ENCODE results near the gene MTM1. TPM values are rescaled to one million over a fixed set of nuclear protein-coding genes. Genes with fewer than 3 reads are reported as not detected.
A peak's percentile ranks its signal among the peaks of the same experiment; 100 is the strongest.

The MTM1 gene
- total and polyA plus RNA-seq, 9 of the 15 experiments (the other 6 are each of a cell fraction or from before 2014, with no cell fraction given), result 5.6 to 13.3 (median 9.5) TPM

DNA sequence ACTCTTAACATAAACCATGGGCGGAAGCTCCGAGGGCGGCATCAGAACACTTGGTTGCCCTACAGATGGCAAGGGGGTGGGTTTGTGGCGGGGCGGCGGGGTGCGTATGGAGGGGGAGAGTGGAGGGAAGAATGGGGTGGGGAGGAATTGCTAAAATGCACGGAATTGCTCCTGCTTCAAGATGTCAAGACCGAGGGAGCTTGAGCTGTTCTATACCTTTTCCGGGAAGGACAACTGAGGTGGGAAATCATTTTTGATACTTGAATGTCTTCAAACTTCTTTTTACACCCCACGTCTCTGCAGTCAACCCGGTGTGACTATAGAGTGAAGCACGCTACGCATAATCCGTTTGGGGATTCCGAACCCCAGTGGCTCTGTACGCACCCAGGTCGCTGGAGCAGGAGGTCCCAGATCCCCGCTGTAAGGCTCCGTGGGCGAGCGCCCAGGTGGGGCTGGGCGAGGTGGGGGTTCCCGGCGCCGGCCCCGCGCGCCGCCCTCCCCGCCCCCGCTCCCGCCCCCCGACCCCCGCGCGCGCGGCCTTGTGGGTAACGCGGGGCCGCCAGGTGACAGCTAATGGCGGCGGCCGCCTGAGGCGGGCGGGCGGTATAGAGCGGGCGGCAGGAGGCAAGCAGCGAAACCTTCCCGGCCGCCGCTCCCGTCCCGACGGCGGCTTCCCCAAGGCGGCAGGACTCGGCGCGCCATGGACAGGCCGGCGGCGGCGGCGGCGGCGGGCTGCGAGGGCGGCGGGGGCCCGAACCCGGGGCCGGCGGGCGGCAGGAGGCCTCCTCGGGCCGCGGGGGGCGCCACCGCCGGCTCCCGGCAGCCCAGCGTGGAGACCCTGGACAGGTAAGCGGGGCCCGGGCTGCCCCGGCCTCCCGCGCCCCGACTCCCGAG is 124.7 kb downstream of the MTM1 start, which contains the start of gene MTMR1:
MTMR1 (plus strand) TSS at position 566 of the 894 bp plus-strand sequence; CDS start at position 701, 135 bp downstream.
- FAIRE-seq, result no peak
- 3% methylated on average over 8 of the region's 92 CpGs for WGBS (ENCODE audit: insufficient coverage, low coverage, missing lambda C conversion rate)
- ATAC-seq, result peak; percentile 72
- Histone ChIP-seq H3K27ac (ENCODE audit: extremely low read depth, low read depth, low read length) (peak within 1 kb of the TSS; percentile 61), H3K36me3 (ENCODE audit: control insufficient read depth, insufficient read depth, low read length) (peaks cover 9% of the 10 kb centered on the region), H3K9me1 (ENCODE audit: control insufficient read depth, insufficient read depth, low read length) (no peaks in the 10 kb centered on the region), H3K9ac (ENCODE audit: insufficient read depth in 1 of 2, low read depth in 2 of 2, low read length in 2 of 2) (peak within 1 kb of the TSS; percentile 57 to 92), H3K9me3 (replicated peaks; ENCODE audit: control insufficient read depth, insufficient read depth, low read depth, low read length) (no peaks in the 10 kb centered on the region; the same call in 1 of the 2 replicates), H4K20me1 (replicated peaks; ENCODE audit: control insufficient read depth, insufficient read depth, low read length) (peaks cover 4% of the 10 kb centered on the region; the same call in 1 of the 2 replicates), H3K4me3 (peak within 1 kb of the TSS; percentile 50), H2AFZ (ENCODE audit: low read depth, low read length) (peak within 1 kb of the TSS; percentile 83), H3K4me2 (ENCODE audit: insufficient read depth, low read length) (peak within 1 kb of the TSS; percentile 86), H3K27me3 (ENCODE audit: control insufficient read depth in 2 of 2, insufficient read depth in 2 of 2, low read length in 2 of 2) (no peaks in the 10 kb centered on the region), H3K79me2 (ENCODE audit: control insufficient read depth, insufficient read depth, low read length) (peaks cover 44% of the 10 kb centered on the region), H3K4me1 (replicated peaks in 1 of 2; ENCODE audit: control insufficient read depth in 2 of 2, insufficient read depth in 2 of 2, low read length in 2 of 2) (peaks cover 11 to 17% of the 10 kb centered on the region in 2 experiments; a peak in 4 of 5 replicates)
- in situ Hi-C loops (cut with MboI) (no loop called here), intact Hi-C loops (cut with micrococcal nuclease) (loop anchor here (10.0 kb wide), 1 partner anchor 808 kb away; the partner anchor contains the start of gene MAGEA8)
- ChIA-PET CTCF (ENCODE audit: low intra/inter-chr PET ratio) (no interaction called here), POLR2A (interaction anchor here (0.6 kb wide), 2 partner anchors 10 to 266 kb away, joined by 3 to 4 read pairs; no protein-coding TSS in a partner anchor)
- BruUV-seq (replicated peaks), result no TSS peak
- peak; percentile 47 to 79 (median 73) for DNase-seq (ENCODE audit: extremely low read depth in 1 of 4, low spot score in 3 of 4)
- no peak for TF ChIP-seq DNMT1 (IDR thresholded peaks at IDR 0.05)
- TF ChIP-seq NR2C2 (CRISPR knock-in tag; IDR thresholded peaks at IDR 0.05), result no peak
- peak; percentile 87 for TF ChIP-seq NR2C2 (tag; IDR thresholded peaks at IDR 0.05)
- TF ChIP-seq CHD4 (IDR thresholded peaks at IDR 0.05; ENCODE audit: insufficient read depth, insufficient replicate concordance, low read depth, low read length, poor library complexity, severe bottlenecking), result no peak
- TF ChIP-seq HSF4 (CRISPR knock-in tag; IDR thresholded peaks at IDR 0.05; ENCODE audit: borderline replicate concordance), result no peak
- TF ChIP-seq ZNF778 (CRISPR knock-in tag; IDR thresholded peaks at IDR 0.05), result no peak
- TF ChIP-seq, protein P1, sequence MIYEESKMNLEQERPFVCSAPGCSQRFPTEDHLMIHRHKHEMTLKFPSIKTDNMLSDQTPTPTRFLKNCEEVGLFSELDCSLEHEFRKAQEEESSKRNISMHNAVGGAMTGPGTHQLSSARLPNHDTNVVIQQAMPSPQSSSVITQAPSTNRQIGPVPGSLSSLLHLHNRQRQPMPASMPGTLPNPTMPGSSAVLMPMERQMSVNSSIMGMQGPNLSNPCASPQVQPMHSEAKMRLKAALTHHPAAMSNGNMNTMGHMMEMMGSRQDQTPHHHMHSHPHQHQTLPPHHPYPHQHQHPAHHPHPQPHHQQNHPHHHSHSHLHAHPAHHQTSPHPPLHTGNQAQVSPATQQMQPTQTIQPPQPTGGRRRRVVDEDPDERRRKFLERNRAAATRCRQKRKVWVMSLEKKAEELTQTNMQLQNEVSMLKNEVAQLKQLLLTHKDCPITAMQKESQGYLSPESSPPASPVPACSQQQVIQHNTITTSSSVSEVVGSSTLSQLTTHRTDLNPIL (CRISPR knock-in tag; IDR thresholded peaks at IDR 0.05), result no peak
- TF ChIP-seq NR4A1 (CRISPR knock-in tag; IDR thresholded peaks at IDR 0.05), result no peak
- no peak for TF ChIP-seq NR4A1 (tag; IDR thresholded peaks at IDR 0.05)
- TF ChIP-seq ZNF408 (CRISPR knock-in tag; IDR thresholded peaks at IDR 0.05; ENCODE audit: low read depth), result no peak
- no peak for TF ChIP-seq KDM4B (IDR thresholded peaks at IDR 0.05; ENCODE audit: borderline replicate concordance in 2 of 2, low read depth in 1 of 2)
- TF ChIP-seq HDAC2 (IDR thresholded peaks at IDR 0.05), result no peak
- TF ChIP-seq RB1 (IDR thresholded peaks at IDR 0.05; ENCODE audit: low read depth), result 0 out of 2 replicates have a peak, but pooled peaks have one; percentile 32
- no peak for TF ChIP-seq POLR2B (IDR thresholded peaks at IDR 0.05; ENCODE audit: low read depth, partially characterized antibody)
- peak; percentile 80 for TF ChIP-seq POLR2G (IDR thresholded peaks at IDR 0.05; ENCODE audit: low read depth, low read length)
- TF ChIP-seq BRCA1 (IDR thresholded peaks at IDR 0.05), result no peak
- no peak for TF ChIP-seq BRCA1 (CRISPR knock-in tag; IDR thresholded peaks at IDR 0.05)
